ENCODE measurements around the gene CCDC43.
"Not testable (repeated sequence)": the region's sequence is repeated elsewhere in the genome, so short reads cannot be mapped to it uniquely, and the experiment has no call there.

CCDC43 gene

GRCh38 chr17:44672479-44673093 is 17.0 kb downstream of the CCDC43 start:
- no peak for DNase-seq (ENCODE audit: low read depth in 2 of 2)

GRCh38 chr17:44666006-44666405 is 23.6 kb downstream of the CCDC43 start:
- no peak for DNase-seq (ENCODE audit: low read depth in 2 of 2)

GRCh38 chr17:44664867-44665266 is 24.7 kb downstream of the CCDC43 start:
- no peak for DNase-seq (ENCODE audit: low read depth in 2 of 2)

GRCh38 chr17:44663095-44663494 is 26.5 kb downstream of the CCDC43 start:
- DNase-seq (ENCODE audit: low read depth in 2 of 2), result no peak

- no peak for DNase-seq (ENCODE audit: low read depth in 2 of 2)
Observed at GRCh38 chr17:44661835-44662234, 27.7 kb downstream of the CCDC43 start.

GRCh38 chr17:44655983-44656710 is 33.4 kb downstream of the CCDC43 start, which contains the start of gene MEIOC:
Gene MEIOC, plus strand, starts transcription at chr17:44656468. Its CDS starts 146 bp downstream, at chr17:44656614.
- DNase-seq (ENCODE audit: low read depth in 2 of 2), result peak in 1 of 2 experiments; percentile 30

GRCh38 chr17:44653954-44654353 is 35.6 kb downstream of the CCDC43 start:
- no peak for DNase-seq (ENCODE audit: low read depth in 2 of 2)

GRCh38 chr17:44653384-44653783 is 36.2 kb downstream of the CCDC43 start:
- DNase-seq (ENCODE audit: low read depth in 2 of 2), result no peak

GRCh38 chr17:44652727-44653126 is 36.8 kb downstream of the CCDC43 start:
- DNase-seq (ENCODE audit: low read depth in 2 of 2), result no peak

- DNase-seq (ENCODE audit: low read depth in 2 of 2), result no peak
Observed at GRCh38 chr17:44651228-44651627, 38.3 kb downstream of the CCDC43 start.

- no peak for DNase-seq (ENCODE audit: low read depth in 2 of 2)
Observed at GRCh38 chr17:44648963-44649362, 40.6 kb downstream of the CCDC43 start.

GRCh38 chr17:44647736-44648135 is 41.8 kb downstream of the CCDC43 start:
- DNase-seq (ENCODE audit: low read depth in 2 of 2), result no peak

- DNase-seq (ENCODE audit: low read depth in 2 of 2), result no peak
Observed at GRCh38 chr17:44646280-44646679, 43.3 kb downstream of the CCDC43 start.

- DNase-seq (ENCODE audit: low read depth in 2 of 2), result no peak
Observed at GRCh38 chr17:44645341-44645740, 44.2 kb downstream of the CCDC43 start.

GRCh38 chr17:44642834-44643233 is 46.7 kb downstream of the CCDC43 start:
- DNase-seq (ENCODE audit: low read depth in 2 of 2), result no peak

GRCh38 chr17:44637066-44637465 is 52.5 kb downstream of the CCDC43 start:
- DNase-seq (ENCODE audit: low read depth in 2 of 2), result no peak

- no peak for DNase-seq (ENCODE audit: low read depth in 2 of 2)
Observed at GRCh38 chr17:44636562-44636961, 53.0 kb downstream of the CCDC43 start.

- DNase-seq (ENCODE audit: low read depth in 2 of 2), result not testable (repeated sequence)
Observed at GRCh38 chr17:44634401-44634800, 55.2 kb downstream of the CCDC43 start.

GRCh38 chr17:44633998-44634397 is 55.6 kb downstream of the CCDC43 start:
- DNase-seq (ENCODE audit: low read depth in 2 of 2), result no peak

GRCh38 chr17:44630703-44631102 is 58.9 kb downstream of the CCDC43 start:
- DNase-seq (ENCODE audit: low read depth in 2 of 2), result no peak

- DNase-seq (ENCODE audit: low read depth in 2 of 2), result no peak
Observed at GRCh38 chr17:44629314-44629713, 60.3 kb downstream of the CCDC43 start.

- DNase-seq (ENCODE audit: low read depth in 2 of 2), result no peak
Observed at GRCh38 chr17:44628243-44629188, 61.1 kb downstream of the CCDC43 start.

Measured in stimulated activated CD4-positive, alpha-beta T cell treated with anti-CD3 and anti-CD28 coated beads, Interleukin-12 subunit alpha, Interleukin-12 subunit beta, amount 100 ng/mL, for 24 hours (primary cell).